Activated CD8-positive, alpha-beta T cell treated with anti-CD3 and anti-CD28 coated beads, Interleukin-2, amount 10 ng/mL, durations not matched to agents 7 days and 5 days (primary cell): Measurements from ENCODE around the gene FBXO34. TPM values are rescaled to one million over a fixed set of nuclear protein-coding genes. Genes with fewer than 3 reads are reported as not detected.
A peak's percentile ranks its signal among the peaks of the same experiment; 100 is the strongest.

Experiments used
- ATAC-seq: fragments of 150-1000 bp; cut with Tn5 transposase; one replicate; pipeline ENCODE4 v1.10.0; 2021; ENCODE audit warnings: moderate library complexity
- CTCF ChIA-PET: fragments of 350-600 bp; sonication (Branson Sonifier 250); formaldehyde crosslinking; loops from one replicate; lab custom pipeline; 2021; ENCODE audit warnings: antibody characterized with exemption; lab: Charles Lee
- POLR2A ChIA-PET: fragments of 350-600 bp; sonication (Branson Sonifier 250); formaldehyde crosslinking; loops from one replicate; lab custom pipeline; 2021; ENCODE audit warnings: antibody characterized with exemption; lab: Charles Lee
- DNase-seq: peaks from one replicate; pipeline ENCODE4 v3.0.0-alpha.2; 2020
- H3K27ac Mint-ChIP-seq: one replicate; pipeline ENCODE4 v1.8.0; 2021; ENCODE audit warnings: mild to moderate bottlenecking, mixed read lengths
- H3K27me3 Mint-ChIP-seq: one replicate; pipeline ENCODE4 v1.8.0; 2021; ENCODE audit warnings: low read depth, mixed read lengths
- H3K36me3 Mint-ChIP-seq: one replicate; pipeline ENCODE4 v1.8.0; 2021; ENCODE audit warnings: low read depth, mixed read lengths
- H3K4me1 Mint-ChIP-seq: one replicate; pipeline ENCODE4 v1.8.0; 2021; ENCODE audit warnings: low read depth, mixed read lengths
- H3K4me3 Mint-ChIP-seq: one replicate; pipeline ENCODE4 v1.8.0; 2021; ENCODE audit warnings: mild to moderate bottlenecking, mixed read lengths
- H3K9me3 Mint-ChIP-seq: one replicate; pipeline ENCODE4 v1.8.0; 2022; ENCODE audit warnings: mixed read lengths; ENCODE audit not compliant: insufficient read depth
- total RNA-seq, 2 experiments: library from RNA; stranded (reverse); gene quantifications; one replicate each; pipeline ENCODE4 v1.2.3, GENCODE V29; 2021

Gene FBXO34
- total RNA-seq, 2 experiments from 2014 or later = 17.4 to 18.3 TPM

DNA sequence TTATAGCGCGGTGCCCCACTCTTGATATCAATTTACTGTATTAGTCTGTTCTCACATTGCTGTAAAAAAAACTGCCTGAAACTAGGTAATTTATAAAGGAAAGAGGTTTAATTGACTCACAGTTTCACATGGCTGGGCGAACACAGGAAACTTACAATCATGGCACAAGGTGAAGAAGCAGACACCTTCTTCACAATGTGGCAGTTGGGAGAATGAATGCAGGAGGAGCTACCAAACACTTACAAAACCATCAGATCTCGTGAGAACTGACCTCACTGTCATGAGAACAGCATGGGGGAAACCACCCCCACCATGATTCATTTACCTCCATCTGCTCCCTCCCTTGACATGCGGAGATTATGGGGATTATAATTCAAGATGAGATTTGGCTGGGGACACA is 42.3 kb downstream of the FBXO34 start:
- H3K4me1 Mint-ChIP-seq = peaks cover 2% of the 10 kb centered on the region
- ChIA-PET POLR2A (no interaction called here), CTCF (interaction anchor here (2.2 kb wide), 1 partner anchor 20 kb away, joined by 9 read pairs; no protein-coding TSS in a partner anchor)
- DNase-seq (no peak), ATAC-seq (no peak)
- H3K27ac Mint-ChIP-seq = no peak overlapping the region
- no peak overlapping the region for H3K4me3 Mint-ChIP-seq
- H3K27me3 Mint-ChIP-seq = no peaks in the 10 kb centered on the region
- peaks cover 17% of the 10 kb centered on the region for H3K9me3 Mint-ChIP-seq
- peaks cover 64% of the 10 kb centered on the region for H3K36me3 Mint-ChIP-seq

DNA sequence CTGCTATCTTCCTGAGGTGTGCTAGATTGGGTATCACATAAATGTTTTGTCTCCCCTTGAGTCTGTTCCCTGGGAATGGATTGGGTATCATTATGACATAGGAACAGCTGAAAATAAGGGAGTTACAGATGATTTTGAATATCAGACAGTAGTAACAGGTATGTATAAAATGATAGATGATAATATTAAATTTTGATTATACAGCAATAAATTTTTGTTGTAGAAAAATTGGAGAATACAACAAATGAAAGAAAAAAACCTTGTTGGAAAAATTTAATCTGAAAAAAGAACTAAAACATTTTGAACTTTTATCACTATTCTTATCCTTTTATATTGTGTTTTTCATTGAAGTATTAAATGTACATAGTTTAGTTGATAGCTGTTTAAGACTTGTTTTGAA is 43.2 kb downstream of the FBXO34 start:
- Mint-ChIP-seq H3K27me3 (no peaks in the 10 kb centered on the region), H3K4me3 (no peak overlapping the region), H3K4me1 (peaks cover 2% of the 10 kb centered on the region), H3K9me3 (peaks cover 17% of the 10 kb centered on the region), H3K36me3 (peaks cover 67% of the 10 kb centered on the region), H3K27ac (no peak overlapping the region)
- ATAC-seq (no peak), DNase-seq (no peak)
- CTCF ChIA-PET = interaction anchor here (0.7 to 2.2 kb wide), 3 partner anchors 19 to 68 kb away, joined by 3 to 9 read pairs (median 3); partner anchors contain the start of gene FBXO34
- POLR2A ChIA-PET = no interaction called here

DNA sequence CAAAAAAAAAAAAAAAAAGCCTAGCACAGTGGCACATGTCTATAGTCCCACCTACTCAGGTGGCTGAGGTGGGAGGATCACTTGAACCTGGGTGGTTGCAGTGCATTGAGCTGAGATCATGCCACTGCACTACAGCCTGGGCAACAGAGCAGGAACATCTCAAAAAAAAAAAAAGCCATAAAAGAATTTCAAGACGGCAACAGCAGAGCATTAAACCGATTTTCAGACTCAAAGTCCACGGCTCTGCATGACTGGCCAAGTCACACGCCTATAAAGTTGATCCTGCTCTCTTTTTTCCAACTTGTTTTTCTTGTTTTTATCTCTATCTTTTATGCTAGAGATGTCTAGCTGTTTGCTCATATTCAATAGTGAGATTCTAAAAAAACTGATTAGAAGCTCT is 45.3 kb downstream of the FBXO34 start:
- POLR2A ChIA-PET = no interaction called here
- no peak overlapping the region for H3K27ac Mint-ChIP-seq
- H3K36me3 Mint-ChIP-seq = peaks cover 51% of the 10 kb centered on the region
- DNase-seq (no peak), ATAC-seq (no peak)
- H3K4me1 Mint-ChIP-seq = peaks cover 2% of the 10 kb centered on the region
- CTCF ChIA-PET = interaction anchor here (1.2 to 2.8 kb wide), 4 partner anchors 17 to 40 kb away, joined by 3 to 8 read pairs (median 3); no protein-coding TSS in a partner anchor
- peaks cover 7% of the 10 kb centered on the region for H3K9me3 Mint-ChIP-seq
- no peak overlapping the region for H3K4me3 Mint-ChIP-seq
- H3K27me3 Mint-ChIP-seq = no peaks in the 10 kb centered on the region

DNA sequence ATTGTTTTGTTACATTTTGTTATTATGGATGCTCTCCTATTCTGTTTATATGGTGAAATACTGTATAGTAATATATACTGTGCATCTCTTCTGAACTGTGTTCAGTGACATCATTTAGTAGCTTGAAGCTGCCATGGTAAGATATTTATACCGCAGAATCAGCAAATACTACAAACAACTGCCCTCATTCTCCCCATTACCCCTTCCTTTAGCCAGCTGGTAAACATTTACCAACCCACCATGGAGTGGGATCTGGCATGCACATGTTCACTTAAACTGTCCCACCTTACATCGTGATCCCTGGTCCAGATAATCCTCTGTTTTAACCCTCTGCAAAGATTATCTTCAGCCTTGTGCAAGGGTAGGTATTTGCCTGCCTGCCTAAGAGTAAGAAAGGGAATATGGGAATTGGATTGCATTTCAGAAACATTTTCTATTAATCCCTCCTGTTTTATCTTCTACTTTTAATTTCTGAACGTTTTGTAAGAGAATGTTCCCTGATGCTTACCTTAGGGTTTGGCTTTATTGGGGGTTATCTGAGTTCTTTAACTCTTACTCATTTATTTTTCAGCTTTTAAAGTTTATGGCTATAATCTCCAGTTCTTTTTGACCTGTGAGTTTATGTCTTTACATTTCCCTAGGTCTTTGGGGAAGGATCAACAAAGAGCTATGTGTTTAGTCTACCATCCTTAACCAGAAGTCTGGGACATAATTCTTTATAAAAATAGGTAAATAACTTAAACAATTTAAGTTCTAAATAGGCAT is 46.5 kb downstream of the FBXO34 start:
- Mint-ChIP-seq H3K36me3 (peaks cover 44% of the 10 kb centered on the region), H3K4me3 (no peak overlapping the region), H3K9me3 (peaks cover 7% of the 10 kb centered on the region), H3K4me1 (peaks cover 2% of the 10 kb centered on the region), H3K27me3 (no peaks in the 10 kb centered on the region), H3K27ac (no peak overlapping the region)
- POLR2A ChIA-PET = interaction anchor here (0.6 kb wide), 1 partner anchor 220 kb away, joined by 3 read pairs; no protein-coding TSS in a partner anchor
- no peak for DNase-seq
- CTCF ChIA-PET = interaction anchor here (1.2 to 2.8 kb wide), 3 partner anchors 15 to 37 kb away, joined by 3 to 8 read pairs (median 4); no protein-coding TSS in a partner anchor
- no peak for ATAC-seq

DNA sequence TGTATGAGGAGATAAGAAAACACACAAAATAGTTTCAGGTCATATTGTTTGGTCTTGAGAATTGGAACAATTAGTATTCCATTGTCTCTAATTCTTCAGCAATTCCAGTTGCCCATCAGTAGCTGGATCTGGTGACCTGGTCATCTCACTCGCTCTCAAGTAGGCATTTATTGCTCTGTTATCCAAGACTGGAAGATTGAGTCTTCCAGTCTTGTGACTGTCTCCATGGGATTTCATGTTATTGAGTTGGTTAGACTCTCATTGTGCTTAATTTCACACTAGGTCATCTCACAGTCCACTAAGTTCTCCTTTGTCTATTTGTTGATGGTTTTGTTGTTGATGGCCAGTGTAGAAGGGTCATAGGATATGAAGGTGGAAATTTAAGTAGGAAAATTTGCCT is 47.5 kb downstream of the FBXO34 start:
- Mint-ChIP-seq H3K27me3 (no peaks in the 10 kb centered on the region), H3K36me3 (peaks cover 34% of the 10 kb centered on the region), H3K9me3 (no peaks in the 10 kb centered on the region), H3K4me1 (no peaks in the 10 kb centered on the region), H3K4me3 (no peak overlapping the region), H3K27ac (no peak overlapping the region)
- CTCF ChIA-PET = interaction anchor here (1.1 to 2.8 kb wide), 3 partner anchors 12 to 36 kb away, joined by 3 to 8 read pairs (median 4); no protein-coding TSS in a partner anchor
- no peak for DNase-seq
- POLR2A ChIA-PET = no interaction called here
- ATAC-seq = no peak

DNA sequence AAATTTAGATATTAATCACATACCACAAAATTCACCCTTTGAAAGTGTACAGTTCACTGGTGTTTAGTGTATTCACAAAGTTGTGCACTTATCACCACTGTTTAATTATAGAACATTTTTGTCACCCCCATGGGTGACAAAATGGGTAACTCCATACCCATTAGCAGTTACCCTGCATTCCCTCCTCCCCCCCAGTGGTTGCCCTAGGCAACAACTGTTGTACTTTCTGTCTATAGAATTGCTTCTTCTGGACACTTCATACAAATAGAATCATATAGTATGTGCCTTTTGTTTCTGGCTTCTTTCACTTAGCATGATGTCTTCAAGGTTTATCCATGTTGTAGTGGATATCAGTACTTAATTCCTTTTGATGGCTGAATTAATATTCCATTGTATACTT is 52.7 kb downstream of the FBXO34 start:
- ATAC-seq (no peak), DNase-seq (no peak)
- ChIA-PET POLR2A (no interaction called here), CTCF (no interaction called here)
- Mint-ChIP-seq H3K27ac (no peak overlapping the region), H3K36me3 (peaks cover 4% of the 10 kb centered on the region), H3K4me1 (peaks cover 7% of the 10 kb centered on the region), H3K9me3 (no peaks in the 10 kb centered on the region), H3K27me3 (no peaks in the 10 kb centered on the region), H3K4me3 (no peak overlapping the region)

DNA sequence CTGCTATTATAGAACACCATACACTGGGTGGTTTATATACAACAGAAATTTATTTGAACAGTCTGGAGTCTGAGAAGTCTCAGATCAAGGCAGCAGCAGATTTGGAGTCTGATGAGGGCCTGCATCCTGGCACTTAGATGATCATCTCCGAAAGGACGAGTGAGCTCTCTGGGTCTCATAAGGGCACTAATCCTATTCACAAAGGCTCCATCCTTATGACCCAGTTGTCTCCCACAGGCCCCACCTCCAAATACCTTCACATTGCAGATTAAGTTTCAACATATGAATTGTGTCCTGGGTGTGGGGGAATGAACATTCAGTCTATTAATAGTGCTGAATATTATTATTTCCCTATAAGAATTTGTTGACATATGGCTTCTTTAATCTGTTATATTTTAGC is 53.6 kb downstream of the FBXO34 start:
- ChIA-PET POLR2A (interaction anchor here (0.6 kb wide), 1 partner anchor 443 kb away, joined by 3 read pairs; no protein-coding TSS in a partner anchor), CTCF (no interaction called here)
- DNase-seq = no peak
- no peaks in the 10 kb centered on the region for H3K9me3 Mint-ChIP-seq
- peaks cover 7% of the 10 kb centered on the region for H3K4me1 Mint-ChIP-seq
- H3K4me3 Mint-ChIP-seq = no peak overlapping the region
- no peak for ATAC-seq
- H3K27me3 Mint-ChIP-seq = no peaks in the 10 kb centered on the region
- H3K36me3 Mint-ChIP-seq = peaks cover 2% of the 10 kb centered on the region
- no peak overlapping the region for H3K27ac Mint-ChIP-seq

DNA sequence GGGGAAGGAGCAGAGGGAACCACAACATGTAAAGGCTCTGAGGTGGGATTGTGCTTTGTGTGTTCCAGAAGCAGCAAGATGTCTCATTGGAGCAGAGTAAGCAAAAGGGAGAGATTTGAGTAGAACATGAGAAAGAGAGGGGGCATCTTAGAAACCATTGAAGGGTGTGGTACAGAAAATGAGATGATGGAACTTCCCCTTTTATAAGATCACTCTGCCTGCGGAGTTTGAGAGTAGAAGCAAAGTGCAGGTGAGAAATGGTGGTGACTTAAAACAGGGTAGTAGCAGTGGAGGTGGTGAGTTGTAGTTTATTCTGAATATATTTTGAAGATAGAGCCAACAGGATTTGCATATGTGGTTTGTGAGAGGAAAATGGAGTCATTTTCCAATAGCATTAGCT is 56.0 kb downstream of the FBXO34 start:
- no peaks in the 10 kb centered on the region for H3K9me3 Mint-ChIP-seq
- H3K27me3 Mint-ChIP-seq = no peaks in the 10 kb centered on the region
- H3K27ac Mint-ChIP-seq = no peak overlapping the region
- H3K4me1 Mint-ChIP-seq = peaks cover 20% of the 10 kb centered on the region
- DNase-seq (no peak), ATAC-seq (no peak)
- H3K36me3 Mint-ChIP-seq = no peaks in the 10 kb centered on the region
- POLR2A ChIA-PET = no interaction called here
- H3K4me3 Mint-ChIP-seq = no peak overlapping the region
- CTCF ChIA-PET = interaction anchor here (1.4 to 1.8 kb wide), 2 partner anchors 27 to 29 kb away, joined by 3 to 5 read pairs; no protein-coding TSS in a partner anchor

DNA sequence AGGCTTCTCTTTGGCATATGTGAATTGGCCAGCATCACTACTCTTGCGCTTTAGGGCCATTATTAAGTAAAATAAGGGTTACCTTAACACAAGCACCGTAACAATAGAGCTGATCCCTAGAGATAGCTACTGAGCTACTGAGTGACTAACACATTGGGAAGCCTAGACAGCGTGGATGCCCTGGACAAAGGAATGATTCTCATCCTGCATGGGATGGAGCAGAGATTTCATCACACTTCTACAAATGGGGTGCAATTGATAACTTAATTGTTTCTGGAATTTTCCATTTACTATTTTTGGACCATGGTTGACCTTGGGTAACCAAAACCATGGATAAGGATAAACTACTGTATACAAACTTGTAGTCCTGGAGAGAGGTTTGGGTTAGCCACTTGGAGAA is 57.1 kb downstream of the FBXO34 start:
- DNase-seq = no peak
- no peak overlapping the region for H3K27ac Mint-ChIP-seq
- no peaks in the 10 kb centered on the region for H3K36me3 Mint-ChIP-seq
- POLR2A ChIA-PET = no interaction called here
- peaks cover 31% of the 10 kb centered on the region for H3K4me1 Mint-ChIP-seq
- no peaks in the 10 kb centered on the region for H3K9me3 Mint-ChIP-seq
- H3K4me3 Mint-ChIP-seq = no peak overlapping the region
- ATAC-seq = no peak
- CTCF ChIA-PET = interaction anchor here (1.0 to 1.4 kb wide), 3 partner anchors 26 to 58 kb away, joined by 3 to 6 read pairs (median 4); no protein-coding TSS in a partner anchor
- no peaks in the 10 kb centered on the region for H3K27me3 Mint-ChIP-seq

DNA sequence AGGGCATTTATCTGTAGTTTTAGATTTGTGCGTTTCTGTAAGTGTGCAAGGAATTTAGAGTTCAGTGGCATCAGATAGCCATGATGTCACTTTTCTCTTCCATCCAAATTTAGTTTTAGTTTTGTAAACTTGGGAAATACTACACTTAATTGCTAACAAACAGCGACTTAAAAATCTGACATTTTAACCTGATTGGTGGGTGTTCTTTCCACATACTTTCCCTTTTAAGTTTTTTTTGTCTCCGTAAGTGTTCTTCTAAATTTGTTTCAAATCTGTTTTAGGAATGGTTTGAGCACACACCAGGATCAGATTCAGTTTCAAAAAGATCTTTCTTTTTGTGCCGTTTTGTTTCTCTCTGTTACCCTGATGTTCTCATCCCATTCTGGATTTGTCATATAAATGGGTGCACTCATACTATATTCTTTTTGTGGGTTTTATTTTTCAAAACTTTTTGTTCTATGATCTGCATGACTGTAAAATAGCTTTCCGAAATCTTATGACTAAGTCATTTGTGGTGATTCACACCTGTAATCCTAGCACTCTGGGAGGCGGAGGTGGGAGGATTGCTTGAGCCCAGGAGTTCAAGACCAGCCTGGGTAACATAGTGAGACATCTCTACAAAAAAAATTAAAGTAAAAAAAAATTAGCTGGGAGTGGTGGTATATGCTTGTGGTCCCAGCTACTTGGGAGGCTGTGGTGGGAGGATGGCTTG is 58.9 kb downstream of the FBXO34 start:
- ATAC-seq (no peak), DNase-seq (no peak)
- Mint-ChIP-seq H3K36me3 (peaks cover 3% of the 10 kb centered on the region), H3K27ac (no peak overlapping the region), H3K4me3 (no peak overlapping the region), H3K9me3 (no peaks in the 10 kb centered on the region), H3K27me3 (no peaks in the 10 kb centered on the region), H3K4me1 (peaks cover 50% of the 10 kb centered on the region)
- CTCF ChIA-PET = interaction anchor here (0.6 to 1.6 kb wide), 4 partner anchors 11 to 60 kb away, joined by 3 to 5 read pairs (median 4); no protein-coding TSS in a partner anchor
- POLR2A ChIA-PET = no interaction called here

DNA sequence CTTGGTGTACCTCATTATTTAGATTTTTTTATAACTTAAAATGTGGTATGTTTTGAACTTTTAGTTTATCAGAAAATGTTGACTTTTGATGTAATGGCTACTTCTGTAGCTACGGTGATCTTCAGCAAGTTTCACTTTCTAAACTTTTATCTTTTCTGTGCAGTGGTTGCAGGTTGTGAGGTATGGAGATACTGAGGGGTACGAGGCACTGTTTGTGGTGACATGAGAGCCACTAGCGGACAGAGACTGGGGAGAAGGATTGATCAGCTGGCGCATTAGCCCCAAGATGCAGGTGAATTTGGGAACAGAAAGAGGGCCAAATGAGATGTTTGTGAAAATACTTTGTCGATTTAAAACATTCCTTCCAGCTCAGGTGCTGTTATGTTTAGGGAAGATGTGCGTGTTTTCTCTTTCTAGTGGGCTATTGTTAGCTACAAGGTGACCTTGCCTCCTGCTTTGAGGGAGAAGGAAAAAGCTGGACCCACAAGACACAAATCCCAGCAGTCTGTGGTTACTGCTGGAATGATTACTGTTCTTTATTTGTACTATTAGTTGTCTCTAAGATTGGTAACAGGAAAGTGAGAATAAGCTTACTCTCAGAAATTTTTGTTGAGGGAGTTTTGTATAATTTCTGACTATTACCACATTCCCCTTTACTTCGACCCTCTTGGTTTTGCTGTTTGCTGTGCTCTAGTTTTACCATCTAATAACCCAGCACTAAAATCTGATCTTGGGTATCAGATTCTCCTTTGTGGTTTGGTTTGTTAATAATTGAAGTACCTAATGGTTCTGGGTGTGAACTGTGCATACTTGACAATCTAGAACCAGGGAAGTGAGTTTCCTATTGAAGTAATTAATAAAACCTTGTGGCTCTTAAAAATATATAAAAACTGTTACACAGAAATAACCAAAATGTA is 61.7 kb downstream of the FBXO34 start:
- Mint-ChIP-seq H3K4me1 (peaks cover 61% of the 10 kb centered on the region), H3K27ac (peak overlapping the region; percentile 86), H3K4me3 (peak overlapping the region; percentile 64), H3K36me3 (peaks cover 5% of the 10 kb centered on the region), H3K9me3 (no peaks in the 10 kb centered on the region), H3K27me3 (no peaks in the 10 kb centered on the region)
- DNase-seq = peak; percentile 56
- CTCF ChIA-PET = interaction anchor here (0.7 to 3.4 kb wide), 22 partner anchors 12 to 430 kb away, joined by 3 to 36 read pairs (median 4); partner anchors contain the start of genes FBXO34 and GCH1
- peak; percentile 80 for ATAC-seq
- POLR2A ChIA-PET = interaction anchor here (0.9 to 1.1 kb wide), 3 partner anchors 22 to 61 kb away, joined by 3 to 4 read pairs (median 4); partner anchors contain the start of gene FBXO34
